CD4-positive, alpha-beta T cell treated with Interleukin-15 for 4 hours (primary cell): ENCODE measurements around the gene SPON2.

ENCODE experiments used
- DNase-seq: peaks from one replicate; pipeline ENCODE4 v3.0.0-alpha.2; 2020; ENCODE audit warnings: low spot score

SPON2 gene

DNA sequence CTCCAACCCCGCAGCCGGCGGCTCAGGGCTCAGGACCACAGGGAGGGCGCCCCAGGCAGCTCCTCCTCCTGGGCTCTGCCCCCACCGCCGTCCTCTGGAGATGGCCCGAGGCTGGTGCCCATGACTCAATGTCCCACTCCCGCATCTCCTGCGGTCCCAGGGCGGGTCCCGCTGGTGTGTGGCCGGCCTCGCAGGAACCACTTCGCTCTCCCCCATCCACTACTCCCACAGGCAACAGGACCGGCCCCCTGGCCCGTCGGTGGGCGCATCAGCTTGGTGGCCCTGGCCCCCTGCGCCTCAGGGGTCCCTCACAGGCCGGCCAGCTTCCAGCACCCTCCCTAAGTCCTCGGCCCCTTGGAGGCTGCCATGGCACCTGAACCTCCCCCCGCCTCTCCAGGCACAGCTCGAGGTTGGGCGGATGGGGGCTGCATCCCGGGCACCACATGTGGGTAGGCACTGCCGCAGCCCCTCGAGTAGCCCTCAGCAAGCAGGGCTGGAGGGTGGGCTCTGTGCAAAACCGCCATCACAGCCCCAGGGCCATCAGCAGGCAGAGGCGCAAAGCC is 22.8 kb upstream of the SPON2 start:
- DNase-seq: no peak

DNA sequence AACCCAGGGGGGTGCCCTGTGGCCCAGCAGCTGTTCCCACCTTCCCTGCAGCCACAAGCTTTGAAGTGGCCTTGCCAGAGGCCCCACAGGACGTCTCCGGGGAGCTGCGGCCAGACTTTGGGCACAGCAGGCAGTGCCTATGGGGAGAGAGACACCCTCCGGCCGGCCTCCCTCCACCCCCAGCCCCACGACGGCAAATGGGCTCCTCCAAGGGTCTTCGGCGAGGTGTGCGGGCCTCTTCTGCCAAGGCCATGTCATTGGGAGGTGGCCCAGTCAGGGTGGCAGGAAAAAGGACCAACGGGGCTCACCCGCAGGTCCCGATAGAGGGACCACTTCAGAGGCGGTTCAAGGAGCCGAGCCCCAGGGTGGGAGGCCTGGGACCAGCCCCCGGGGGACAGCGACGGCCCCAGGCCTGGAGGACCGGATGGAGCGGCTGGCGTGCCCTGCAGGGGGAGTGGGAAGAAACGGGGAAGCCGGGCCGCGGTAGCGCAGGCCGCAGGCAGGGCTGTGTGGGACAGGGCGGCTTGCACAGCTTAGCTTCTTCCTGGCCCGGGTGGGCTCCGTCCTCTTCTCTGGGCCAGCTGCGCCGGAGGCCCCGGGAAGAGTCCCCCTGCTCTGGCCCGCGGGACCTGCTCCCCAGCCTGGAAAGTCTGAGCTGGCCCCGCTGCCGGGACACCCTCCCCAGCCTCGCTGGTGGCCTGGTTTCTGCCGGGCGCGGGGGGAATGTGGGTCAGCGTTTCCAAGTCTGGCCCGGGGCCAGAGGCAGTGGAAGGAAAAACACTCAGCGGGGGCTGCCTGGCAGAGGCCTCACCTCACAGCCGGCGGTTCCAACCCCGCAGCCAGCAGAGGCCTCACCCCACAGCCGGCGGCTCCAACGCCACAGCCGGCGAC is 21.9 kb upstream of the SPON2 start:
- no peak for DNase-seq

DNA sequence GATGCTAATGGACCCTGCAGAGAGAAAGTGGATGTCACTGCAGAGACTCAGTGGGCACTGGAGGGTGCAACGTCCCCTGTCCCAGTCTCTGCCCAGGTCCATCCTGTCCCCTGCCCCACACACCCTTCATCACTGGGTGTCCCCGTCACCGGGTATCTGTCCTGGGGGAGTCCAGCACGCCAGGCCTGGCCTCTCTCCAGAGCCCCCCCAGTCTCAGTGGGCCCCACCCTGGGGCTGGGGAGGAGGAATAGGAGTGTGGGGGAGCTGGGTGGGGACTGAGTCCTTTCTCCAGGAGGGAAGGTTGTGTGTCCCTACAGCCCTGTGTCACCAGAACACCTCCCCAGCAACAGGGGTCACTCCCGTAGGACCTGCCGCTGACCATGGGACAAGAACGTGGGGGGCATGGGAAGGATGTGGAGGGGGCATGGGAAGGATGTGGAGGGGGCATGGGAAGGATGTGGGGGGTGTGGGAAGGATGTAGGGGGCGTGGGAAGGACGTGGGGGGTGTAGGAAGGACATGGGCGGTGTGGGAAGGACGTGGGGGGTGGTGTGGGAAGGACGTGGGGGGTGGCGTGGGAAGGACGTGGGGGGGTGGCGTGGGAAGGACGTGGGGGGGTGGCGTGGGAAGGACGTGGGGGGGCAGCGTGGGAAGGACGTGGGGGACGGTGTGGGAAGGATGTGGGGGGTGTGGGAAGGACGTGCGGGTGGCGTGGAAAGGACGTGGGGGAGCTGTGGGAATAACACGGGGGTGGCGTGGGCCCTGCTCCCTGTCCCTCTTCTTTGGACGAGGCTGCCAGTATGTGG is 21.0 kb upstream of the SPON2 start:
- DNase-seq: no peak

DNA sequence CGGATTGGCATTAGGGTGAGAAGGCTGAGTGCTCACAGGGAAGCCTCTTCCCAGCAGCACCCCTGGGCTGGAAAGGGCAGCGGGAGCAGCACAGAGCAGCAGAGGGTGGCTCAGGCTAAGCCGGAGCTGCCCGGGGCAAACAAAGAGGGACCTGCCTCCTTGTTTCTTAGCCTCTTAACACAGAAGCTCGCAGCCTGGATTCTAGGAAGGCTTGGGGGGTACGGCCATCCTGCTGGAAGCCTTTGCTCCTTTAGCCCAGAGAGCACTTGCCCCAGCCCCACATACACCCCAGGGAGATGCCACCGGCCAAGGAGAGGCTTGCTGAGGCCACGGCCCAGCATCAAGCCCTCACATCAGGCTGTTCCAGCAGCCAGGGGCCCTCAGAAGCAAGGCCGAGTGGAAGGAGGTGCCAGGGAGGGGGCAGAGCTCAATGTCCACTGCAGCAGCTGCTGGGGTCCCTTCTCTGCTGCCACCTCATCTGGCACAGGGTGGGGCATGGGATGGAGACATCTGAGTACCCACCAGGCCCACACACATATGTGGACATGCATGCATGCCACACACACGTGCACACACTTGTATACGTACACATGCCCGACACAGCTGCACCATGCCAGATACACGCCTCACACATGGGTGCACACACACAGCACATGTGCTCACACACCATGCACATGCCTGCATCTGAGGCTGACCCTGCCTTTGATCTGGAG is 20.3 kb upstream of the SPON2 start:
- no peak for DNase-seq

DNA sequence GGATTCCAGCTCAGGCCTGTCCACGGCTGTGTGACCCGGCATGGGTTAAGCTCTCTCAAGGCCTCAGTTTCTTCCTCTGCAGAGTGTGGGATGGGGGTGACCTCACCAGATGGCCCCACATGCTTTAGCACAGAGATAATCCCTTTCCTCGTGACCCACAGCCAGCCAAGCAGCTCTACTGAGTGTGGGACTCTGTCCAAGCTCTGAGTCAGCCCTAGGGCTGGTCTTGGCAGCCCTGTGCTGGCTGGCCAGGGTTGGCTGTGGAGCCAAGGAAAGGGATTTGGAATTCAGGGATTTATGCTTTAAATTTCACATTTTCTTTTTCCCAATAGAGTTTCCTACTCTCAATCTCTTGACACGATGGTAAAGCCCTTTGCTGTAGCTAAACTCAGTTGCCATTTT is 19.7 kb upstream of the SPON2 start:
- DNase-seq: no peak

DNA sequence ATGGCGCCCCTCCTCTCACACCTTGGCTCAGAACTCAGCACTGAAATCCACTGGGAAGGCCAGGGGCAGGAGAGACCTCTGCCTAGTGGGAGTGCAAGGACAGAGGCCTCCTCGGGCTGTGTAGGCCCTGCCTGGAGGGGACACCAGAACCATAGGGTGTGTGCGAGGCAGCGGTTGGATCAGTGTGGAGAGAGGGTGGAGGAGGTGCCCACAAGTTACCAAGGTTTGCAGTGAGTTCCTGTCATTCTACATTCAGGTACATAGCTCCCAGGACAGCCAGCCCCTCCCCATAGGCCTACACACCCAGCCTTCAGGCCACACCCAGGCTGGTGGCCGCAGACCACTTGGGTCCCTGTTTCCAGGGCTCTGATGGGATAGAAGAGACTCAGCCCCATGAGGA is 19.2 kb upstream of the SPON2 start:
- DNase-seq: no peak

DNA sequence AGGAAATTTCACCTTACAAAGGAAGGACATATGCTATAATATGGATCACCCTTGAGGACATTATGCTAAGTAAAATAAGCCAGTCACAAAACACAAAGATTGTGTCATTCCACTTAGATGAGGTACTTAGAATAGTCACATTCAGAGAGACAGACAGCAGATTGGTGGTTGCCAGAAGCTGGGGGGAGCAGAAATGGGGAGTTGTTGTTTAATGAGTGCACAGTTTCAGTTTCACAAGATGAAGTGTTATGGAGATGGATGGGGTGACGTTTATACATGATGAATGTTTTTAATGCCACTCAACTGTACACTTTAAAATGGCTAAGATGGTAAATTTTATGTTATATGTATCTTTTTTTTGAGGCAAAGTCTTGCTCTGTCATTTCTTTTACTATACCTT is 14.8 kb upstream of the SPON2 start:
- peak; percentile 64 for DNase-seq

DNA sequence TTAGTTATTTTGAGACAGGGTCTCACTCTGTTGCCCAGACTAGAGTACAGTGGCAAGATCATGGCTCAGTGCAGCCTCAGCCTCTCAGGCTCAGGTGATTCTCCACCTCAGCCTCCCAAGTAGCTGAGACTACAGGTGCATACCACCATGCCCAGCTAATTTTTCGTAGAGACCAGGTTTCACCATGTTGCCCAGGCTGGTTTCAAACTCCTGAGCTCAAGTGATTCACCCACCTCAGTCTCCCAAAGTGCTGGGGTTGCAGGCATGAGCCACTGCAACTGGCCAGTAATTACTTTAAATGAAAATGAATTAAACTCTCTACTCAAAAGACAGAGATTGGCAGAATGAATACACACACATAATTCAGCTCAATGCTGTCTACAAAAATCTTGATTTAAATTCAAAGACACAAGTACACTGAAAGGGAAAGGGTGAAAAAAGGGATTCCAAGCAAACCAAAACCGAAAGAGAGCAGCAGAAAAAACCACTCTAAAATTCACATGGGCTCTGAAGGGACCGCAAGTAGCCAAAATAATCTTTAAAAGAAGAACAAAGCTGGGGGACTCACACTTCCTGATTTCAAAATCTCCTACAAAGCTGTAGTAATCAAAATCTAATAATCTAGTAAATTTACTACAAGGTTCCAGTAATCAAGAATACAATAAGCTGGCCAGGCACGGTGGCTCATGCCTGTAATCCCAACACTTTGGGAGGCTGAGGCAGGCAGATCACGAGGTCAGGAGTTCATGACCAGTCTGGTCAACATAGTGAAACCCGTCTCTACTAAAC is 11.8 kb upstream of the SPON2 start:
- DNase-seq: no peak

DNA sequence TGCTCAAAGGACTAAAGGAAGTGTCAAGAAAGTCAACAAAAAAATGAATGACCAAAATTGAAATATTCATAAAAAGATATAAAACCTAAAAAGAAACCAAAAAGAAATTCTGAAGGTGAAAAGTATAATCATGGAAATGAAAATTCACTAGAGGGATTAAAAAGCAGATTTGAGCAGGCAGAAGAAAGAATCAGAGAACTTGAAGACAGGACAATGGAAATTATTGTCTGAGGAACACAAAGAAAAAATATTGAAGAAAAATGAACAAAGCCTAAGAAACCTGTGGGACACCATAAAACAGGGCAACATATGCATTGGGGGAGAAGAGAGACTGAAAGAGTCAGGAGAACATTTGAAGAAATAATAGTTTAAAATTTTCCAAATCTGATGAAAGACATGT is 9.9 kb upstream of the SPON2 start:
- DNase-seq: no peak

DNA sequence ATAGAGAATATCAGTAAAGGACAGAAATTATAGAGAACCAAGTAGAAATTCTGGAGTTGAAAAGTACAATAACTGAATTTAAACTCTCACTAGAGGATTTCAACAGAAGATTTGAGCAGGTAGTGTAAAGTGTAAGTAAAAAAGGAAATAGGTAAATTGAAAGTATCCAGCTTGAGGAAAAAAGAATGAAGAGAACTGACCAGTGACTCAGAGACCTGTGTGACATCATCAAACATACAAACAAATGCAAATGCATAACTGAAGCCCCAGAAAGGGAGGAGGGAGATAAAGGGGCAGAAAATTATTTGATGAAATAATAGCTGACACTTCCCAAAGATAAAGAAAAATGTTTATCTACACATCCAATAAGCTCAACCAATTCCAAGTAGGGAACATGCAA is 8.3 kb upstream of the SPON2 start:
- DNase-seq: no peak

DNA sequence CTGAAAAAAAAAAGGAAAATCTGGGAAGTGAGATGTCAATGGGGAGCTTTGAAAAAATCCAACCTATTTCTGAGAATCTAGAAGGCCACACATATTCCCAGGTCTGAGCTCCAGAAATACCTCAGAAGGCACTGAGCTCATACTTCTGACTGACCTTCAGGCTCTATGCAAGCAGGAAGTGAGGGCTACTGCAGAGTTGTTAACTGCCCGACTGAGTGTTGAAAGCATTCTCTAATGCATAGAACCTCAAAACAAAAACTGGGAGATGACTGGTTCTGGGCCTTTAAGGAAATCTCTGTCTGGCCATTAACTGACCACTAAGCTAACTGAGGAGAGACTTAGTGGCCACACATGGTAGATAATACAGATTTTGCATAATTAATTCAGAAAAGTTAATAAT is 7.6 kb upstream of the SPON2 start:
- DNase-seq: no peak

DNA sequence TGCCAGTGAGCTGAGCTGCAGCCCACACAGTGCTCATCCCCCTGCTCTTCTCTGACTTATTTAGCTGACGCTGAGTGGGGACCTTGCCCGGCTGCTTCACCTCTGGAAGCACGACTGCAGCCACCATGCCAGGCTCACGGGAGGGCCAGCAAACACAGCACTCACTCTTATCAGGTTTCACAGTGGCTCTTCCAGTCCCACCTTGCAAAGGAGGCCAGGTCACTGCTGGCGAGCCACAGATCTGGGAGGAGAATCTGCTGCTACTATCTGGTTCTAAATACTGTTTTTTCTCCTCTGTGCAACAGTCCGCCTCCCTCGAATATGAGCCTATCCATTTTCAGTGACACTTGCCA is 6.7 kb upstream of the SPON2 start:
- no peak for DNase-seq

DNA sequence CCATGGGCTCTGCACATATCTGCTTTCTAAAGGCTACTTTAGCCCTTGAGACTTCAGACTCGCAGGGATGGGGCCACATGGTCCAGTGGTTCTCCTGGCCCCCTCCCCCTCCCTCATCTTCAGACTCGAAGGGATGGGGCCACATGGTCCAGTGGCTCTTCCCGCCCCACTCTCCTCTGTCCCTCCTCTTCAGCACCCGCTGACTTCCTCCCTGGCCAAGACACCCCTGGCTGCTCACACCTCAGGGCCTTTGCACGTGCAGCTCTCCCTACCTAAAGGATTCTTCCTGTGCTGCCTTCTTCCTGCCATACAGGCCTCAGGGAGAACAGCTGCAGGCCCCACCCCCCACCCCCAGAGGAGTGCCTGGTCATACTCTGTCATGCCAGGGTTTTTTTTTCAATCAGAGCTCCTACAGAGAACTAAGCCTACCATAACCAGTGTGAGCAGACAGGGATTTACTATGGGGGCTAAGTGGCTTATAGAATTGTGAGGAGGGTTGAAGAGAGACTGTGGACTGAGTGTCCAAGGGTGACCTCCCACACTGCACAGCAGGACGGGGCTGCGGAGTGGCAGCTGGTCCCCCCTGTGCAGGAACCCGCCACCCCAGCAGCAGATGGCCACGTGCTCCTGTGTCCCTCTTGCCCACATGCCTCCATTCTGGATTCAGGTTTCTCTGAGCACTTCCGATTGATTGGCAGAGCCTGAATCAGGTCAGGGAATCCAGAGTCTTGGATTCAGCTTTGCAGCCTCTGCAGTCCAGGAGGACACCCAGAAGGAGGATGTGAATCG is 6.1 kb upstream of the SPON2 start:
- DNase-seq: no peak

DNA sequence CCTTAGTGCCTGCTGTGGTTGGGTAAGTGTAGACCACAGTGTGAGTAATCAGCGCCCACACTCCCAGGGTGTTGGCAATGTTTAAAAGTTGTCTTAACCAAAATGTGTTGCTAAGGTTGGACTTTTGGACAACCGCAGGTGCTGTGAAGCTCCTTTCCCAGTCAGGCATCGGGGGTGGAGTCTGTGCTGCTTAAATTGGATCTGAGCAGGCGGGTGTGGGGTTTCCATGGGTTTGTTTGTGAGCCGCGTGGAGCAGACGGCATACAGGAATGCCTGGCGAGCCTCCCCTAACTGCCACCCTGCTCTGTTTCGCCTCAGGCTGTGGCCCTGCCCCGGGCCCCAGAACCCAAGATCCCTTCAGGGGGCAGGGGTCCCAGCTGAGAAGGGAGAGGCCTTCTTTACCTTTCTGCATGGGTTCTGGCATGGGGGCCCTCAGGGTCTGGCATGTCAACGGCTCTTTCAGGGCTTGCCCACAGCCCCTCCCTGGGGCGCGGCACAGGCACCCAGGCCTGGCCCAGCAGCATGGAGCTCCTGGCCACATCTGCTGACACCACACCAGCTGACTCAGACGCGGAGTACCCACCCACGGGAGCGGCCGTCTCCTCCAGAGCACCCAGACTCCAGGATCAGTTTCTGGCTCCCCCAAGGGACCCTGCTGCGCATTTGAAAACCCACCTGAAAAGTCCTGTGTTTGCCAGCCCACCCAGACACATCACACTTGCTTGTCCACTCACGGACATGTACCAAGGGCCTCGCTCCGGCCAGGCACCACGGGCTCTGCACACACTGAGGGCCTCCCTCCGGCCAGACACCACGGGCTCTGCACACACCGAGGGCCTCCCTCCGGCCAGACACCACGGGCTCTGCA is 5.1 kb upstream of the SPON2 start:
- peak; percentile 66 for DNase-seq

DNA sequence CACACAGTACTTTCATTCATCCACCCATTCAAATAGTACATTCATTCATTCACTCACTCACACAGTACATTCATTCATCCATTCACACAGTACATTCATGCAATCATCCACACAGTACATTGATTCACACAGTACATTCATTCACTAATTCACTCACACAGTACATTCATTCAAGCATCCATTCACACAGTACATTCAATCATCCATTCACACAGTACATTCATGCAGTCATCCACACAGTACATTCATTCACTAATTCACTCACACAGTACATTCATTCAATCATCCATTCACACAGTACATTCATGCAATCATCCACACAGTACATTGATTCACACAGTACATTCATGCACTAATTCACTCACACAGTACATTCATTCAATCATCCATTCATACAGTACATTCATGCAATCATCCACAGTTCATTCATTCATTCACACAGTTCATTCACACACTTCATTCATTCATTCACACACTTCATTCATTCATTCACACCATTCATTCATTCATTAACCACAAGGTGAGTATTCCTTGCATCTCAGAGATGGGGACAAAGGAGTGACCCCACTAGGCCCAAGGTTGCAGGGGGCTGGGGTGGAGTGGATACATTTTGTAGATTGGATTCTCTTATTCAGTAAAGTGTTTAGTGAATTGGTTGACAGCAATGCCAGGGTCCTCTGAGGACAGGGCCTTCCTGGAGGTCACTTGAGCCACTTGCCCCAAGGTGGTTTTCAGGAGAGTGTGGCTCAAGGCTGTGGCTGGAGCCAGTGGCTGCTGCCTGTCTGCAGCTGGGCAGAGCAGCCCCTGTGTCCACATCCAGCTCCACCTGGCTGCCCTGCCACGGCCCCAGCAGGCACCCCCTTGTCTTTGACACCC is 4.3 kb upstream of the SPON2 start:
- no peak for DNase-seq

DNA sequence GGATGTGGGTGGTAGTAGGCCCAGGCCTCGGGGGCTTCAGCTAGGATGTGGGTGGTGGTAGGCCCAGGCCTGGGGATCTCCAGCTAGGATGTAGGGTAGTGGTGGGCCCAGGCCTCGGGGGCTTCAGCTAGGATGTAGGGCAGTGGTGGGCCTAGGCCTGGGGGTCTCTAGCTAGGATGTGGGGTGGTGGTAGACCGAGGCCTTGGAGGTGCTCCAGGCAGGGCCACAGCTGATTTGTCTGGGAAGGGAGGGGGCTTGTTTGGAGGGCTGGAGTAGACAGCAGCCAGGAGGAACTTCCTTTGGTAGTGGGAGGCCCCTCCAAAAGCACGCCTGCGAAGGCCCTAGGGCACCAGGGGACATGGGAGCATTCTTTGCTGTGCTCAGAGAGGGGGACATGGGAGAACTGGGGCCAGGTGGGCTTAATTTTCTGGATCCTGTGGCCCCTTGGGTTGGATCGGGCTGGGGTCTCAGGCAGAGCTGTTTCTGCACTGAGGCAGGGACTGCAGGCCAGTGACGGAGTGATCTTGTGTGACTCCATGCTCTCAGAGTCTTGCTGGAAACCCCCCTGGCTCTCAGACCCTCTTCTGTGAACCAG is 3.3 kb upstream of the SPON2 start:
- DNase-seq: no peak

DNA sequence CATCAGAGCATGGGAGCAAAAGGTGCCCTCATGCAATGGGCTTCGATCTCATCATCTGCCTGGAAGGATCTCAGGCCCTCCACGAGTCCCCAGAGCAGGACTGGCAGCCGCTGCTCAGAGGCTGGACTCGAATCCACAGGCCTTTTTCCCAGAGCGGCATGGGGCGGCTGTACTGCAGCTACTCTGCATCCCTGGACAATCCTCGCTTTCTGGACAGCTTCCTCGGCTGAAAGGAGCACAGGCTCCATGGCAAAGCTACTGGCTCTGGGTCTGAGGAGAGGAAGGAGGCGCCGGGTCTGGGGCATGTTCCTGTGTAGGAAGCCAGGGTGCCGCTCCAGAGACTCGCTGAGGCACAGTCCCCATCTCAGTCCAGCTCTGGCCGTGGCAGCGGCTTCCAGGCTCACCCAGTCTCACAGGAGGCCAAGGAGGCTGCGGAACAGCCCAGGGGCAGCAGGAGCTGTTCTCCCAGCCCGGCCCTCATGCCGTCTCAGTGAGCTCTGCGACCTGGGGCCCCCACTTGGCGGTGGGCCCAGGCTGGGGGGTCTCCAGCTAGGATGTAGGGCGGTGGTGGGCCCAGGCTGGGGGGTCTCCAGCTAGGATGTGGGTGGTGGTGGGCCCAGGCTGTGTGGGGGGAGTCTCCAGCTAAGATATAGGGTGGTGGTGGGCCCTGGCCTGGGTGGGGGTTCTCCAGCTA is 2.7 kb upstream of the SPON2 start:
- no peak for DNase-seq
